ENCODE data around the gene SLU7.

SLU7 gene

DNA sequence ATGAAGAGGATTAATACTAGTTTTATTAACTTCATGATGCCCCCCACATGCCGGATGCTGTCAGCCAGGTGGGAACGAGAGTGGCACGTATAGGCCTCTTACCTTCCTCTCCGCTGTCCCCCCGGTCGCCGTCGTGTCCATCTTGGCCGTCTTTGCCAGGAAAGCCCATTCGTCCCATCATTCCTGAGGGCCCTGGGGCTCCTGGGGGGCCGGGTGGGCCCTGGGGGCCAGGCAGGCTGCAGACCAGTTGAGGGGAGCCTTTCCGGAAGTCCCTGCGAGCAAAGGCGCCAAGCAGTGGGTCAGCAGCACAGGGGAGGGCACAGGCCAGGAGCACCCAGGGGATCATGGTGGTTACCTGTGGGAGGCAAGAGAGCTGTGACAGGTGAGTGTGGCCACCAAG is 64.2 kb downstream of the SLU7 start:
- H3K27me3 Mint-ChIP-seq (ENCODE audit: low read depth): no peaks in the 10 kb centered on the region
- peaks cover 45% of the 10 kb centered on the region for H3K4me1 Mint-ChIP-seq
- H3K27ac Mint-ChIP-seq: no peak overlapping the region
- no peaks in the 10 kb centered on the region for H3K9me3 Mint-ChIP-seq
- TF ChIP-seq, protein P1, sequence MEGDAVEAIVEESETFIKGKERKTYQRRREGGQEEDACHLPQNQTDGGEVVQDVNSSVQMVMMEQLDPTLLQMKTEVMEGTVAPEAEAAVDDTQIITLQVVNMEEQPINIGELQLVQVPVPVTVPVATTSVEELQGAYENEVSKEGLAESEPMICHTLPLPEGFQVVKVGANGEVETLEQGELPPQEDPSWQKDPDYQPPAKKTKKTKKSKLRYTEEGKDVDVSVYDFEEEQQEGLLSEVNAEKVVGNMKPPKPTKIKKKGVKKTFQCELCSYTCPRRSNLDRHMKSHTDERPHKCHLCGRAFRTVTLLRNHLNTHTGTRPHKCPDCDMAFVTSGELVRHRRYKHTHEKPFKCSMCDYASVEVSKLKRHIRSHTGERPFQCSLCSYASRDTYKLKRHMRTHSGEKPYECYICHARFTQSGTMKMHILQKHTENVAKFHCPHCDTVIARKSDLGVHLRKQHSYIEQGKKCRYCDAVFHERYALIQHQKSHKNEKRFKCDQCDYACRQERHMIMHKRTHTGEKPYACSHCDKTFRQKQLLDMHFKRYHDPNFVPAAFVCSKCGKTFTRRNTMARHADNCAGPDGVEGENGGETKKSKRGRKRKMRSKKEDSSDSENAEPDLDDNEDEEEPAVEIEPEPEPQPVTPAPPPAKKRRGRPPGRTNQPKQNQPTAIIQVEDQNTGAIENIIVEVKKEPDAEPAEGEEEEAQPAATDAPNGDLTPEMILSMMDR (IDR thresholded peaks at IDR 0.05; ENCODE audit: unreplicated experiment in 3 of 3): no peak
- no peaks in the 10 kb centered on the region for H3K36me3 Mint-ChIP-seq (ENCODE audit: low read depth)
- H3K4me3 Mint-ChIP-seq: no peak overlapping the region

- TF ChIP-seq, protein P1 (IDR thresholded peaks at IDR 0.05; ENCODE audit: unreplicated experiment in 3 of 3): no peak
- H3K9me3 Mint-ChIP-seq: no peaks in the 10 kb centered on the region
- H3K36me3 Mint-ChIP-seq (ENCODE audit: low read depth): no peaks in the 10 kb centered on the region
- peaks cover under 1% of the 10 kb centered on the region for H3K27me3 Mint-ChIP-seq (ENCODE audit: low read depth)
- H3K4me1 Mint-ChIP-seq: peaks cover 38% of the 10 kb centered on the region
- no peak overlapping the region for H3K27ac Mint-ChIP-seq
- H3K4me3 Mint-ChIP-seq: no peak overlapping the region
Measured at GRCh38 chr5:160353379-160353778, 65.5 kb downstream of the SLU7 start.

- TF ChIP-seq, protein P1 (IDR thresholded peaks at IDR 0.05; ENCODE audit: unreplicated experiment in 3 of 3): no peak
- no peak overlapping the region for H3K4me3 Mint-ChIP-seq
- peaks cover 28% of the 10 kb centered on the region for H3K4me1 Mint-ChIP-seq
- H3K9me3 Mint-ChIP-seq: no peaks in the 10 kb centered on the region
- no peak overlapping the region for H3K27ac Mint-ChIP-seq
- H3K36me3 Mint-ChIP-seq (ENCODE audit: low read depth): no peaks in the 10 kb centered on the region
- peaks cover 8% of the 10 kb centered on the region for H3K27me3 Mint-ChIP-seq (ENCODE audit: low read depth)
Measured at GRCh38 chr5:160352308-160352707, 66.6 kb downstream of the SLU7 start.
